Ammon's horn (tissue), 1 donor: ENCODE results near the gene ASPRV1.
A peak's percentile ranks its signal among the peaks of the same experiment; 100 is the strongest.

Experiments used
- DNase-seq: peaks from one replicate; pipeline ENCODE4 v3.0.0-alpha.2; 2016; ENCODE audit warnings: low spot score

Gene ASPRV1

GRCh38 chr2:69988086-69988635, 26.7 kb upstream of the ASPRV1 start:
- no peak for DNase-seq

DNA sequence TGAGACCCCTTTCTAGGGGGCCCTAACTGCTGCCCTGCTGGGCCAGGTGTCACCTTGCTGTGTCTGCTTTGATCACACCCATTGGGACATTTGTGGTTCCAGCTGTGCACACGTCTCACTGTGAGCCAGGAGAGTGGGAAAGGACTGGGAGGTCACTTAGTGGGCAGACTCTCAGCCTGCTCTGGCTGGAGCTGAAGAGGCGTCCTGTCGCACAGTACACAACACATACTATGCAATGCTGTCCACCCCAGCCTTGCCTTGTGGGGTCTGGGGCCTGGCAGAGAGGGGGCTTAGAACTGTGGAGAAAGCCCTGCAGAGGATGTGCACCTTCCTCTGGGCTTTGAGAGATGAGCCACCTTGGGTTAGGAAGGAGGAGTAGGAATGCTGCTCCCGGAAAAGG, 25.3 kb upstream of the ASPRV1 start:
- DNase-seq = no peak

DNA sequence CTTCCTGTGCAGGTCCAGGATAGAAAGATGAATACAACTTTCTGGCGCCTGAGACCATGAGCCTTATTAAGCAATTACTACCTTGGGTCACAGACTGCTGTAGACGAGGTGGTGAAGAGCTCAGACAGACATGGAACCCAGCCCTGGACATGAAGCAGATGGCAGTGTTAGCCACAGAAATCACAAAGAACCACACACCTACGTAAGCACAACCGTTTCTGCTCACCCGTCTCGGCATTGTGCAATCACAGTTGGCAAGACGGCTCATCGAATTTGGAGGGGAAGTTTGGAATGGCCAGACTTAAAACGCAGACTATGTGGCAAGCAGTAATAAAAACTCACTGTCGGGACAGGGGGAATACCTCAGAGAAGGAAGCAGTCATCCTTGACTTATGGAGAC, 24.3 kb upstream of the ASPRV1 start:
- DNase-seq = peak; percentile 71

DNA sequence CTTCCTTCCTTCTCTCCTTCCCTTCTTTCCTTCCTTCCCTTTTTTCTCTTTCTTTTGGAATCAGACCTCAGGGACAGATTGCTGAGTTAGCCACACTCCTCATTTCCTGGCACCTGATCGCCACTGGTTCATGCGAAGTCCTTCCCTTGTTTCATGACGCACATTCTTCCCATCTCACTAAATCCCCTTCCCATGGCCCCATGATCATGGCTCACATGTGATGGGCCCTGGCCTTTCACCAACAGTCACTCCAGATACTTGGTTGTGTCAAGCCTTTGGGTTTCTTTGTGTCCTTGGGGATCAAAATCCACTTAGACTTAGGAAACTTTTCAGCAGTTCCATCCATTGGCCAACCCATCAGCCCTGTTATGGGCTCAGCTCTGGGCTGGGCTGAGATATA, 23.8 kb upstream of the ASPRV1 start:
- DNase-seq = no peak

DNA sequence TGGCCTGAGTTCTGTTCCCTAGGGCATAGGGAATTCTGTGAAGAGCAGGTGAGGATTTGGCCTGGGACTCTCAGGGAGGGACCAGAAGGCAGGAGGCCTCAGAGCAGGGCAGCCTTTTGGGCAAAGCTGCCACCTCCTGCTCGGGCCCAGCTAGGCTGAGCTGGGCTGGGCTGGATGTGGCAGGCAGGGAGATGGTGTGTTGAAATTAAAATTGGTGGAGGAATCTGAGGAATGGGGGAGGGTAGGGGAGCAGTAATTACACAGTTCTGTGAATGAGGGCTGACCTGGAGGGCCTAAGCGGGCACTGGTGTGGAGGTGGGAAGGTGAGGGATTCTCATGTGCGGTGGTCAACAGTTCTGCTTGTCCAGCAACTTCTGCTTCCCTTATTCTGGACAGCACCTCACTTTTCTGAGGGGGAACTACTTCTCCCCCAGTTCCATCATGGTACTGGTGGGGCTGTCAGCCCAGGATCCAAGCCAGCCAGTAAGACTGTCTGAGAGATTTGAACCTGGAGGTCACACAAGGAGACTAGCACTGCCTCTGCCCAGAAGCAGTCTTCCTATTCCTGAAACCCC, 22.0 kb upstream of the ASPRV1 start:
- DNase-seq = no peak

GRCh38 chr2:69979902-69980807, 18.7 kb upstream of the ASPRV1 start:
- DNase-seq = no peak

- no peak for DNase-seq
These were observed 16.6 kb upstream of the ASPRV1 start for GRCh38 chr2:69977906-69978482.

DNA sequence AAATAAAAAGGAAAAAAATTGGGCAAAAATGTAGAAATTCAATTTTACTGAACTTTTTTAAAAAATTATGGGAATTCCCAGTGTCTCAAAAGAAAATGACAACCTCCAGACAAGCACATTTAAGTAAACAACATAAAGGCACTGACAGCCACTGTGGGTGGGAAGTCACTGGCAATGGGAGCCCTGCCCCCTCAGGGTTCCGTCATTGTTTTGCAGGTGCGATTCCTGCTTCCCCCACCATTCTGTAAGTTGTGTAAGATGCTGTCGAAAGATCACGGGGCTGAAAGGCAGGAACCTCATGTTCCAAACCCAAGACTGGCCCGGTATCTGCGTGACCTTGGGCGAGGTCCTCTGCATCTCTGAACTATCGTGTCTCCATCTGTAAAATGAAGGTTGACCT, 15.8 kb upstream of the ASPRV1 start:
- no peak for DNase-seq

- no peak for DNase-seq
These were observed 14.5 kb upstream of the ASPRV1 start for GRCh38 chr2:69975853-69976462.

- DNase-seq = no peak
These were observed 13.9 kb upstream of the ASPRV1 start for GRCh38 chr2:69975136-69975852.

GRCh38 chr2:69973335-69973735, 11.9 kb upstream of the ASPRV1 start:
- DNase-seq = no peak

DNA sequence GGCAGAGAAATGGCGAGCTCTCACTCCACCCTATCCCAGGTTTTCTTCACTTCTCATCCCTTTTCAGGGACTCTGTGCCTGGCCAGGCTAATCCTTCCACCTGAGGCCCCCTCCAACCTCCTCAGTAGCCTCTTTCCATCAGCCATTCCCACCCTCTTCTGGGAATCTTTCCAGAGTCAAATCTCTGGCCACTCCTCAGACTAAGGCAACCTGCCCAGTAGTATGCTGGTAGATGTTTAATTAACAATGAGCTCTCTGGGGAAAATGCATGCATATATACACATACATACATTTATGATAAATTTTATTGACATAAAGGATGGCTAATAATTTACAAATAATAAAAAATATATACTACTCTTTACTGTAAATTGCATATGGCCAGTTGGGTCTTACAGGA, 11.4 kb upstream of the ASPRV1 start:
- no peak for DNase-seq

DNA sequence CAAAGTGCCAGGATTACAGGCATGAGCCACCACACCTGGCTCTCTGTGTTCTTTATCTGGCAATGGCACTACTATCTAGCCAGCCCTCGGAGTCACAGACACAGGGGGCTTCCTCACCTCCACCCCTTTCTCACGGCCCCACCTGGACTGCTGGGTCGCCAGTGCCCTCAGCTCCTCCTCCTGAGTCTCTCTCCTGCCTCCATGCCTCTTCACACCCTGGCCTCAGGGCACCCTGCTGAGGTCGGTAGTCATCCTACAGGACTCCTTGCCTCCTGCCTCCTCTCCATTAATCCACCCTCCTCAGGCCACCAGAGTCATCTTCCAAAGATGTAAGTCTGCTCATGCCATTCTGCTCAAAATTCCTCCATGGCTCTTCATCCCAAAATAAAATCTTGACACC, 8.6 kb upstream of the ASPRV1 start:
- no peak for DNase-seq

DNA sequence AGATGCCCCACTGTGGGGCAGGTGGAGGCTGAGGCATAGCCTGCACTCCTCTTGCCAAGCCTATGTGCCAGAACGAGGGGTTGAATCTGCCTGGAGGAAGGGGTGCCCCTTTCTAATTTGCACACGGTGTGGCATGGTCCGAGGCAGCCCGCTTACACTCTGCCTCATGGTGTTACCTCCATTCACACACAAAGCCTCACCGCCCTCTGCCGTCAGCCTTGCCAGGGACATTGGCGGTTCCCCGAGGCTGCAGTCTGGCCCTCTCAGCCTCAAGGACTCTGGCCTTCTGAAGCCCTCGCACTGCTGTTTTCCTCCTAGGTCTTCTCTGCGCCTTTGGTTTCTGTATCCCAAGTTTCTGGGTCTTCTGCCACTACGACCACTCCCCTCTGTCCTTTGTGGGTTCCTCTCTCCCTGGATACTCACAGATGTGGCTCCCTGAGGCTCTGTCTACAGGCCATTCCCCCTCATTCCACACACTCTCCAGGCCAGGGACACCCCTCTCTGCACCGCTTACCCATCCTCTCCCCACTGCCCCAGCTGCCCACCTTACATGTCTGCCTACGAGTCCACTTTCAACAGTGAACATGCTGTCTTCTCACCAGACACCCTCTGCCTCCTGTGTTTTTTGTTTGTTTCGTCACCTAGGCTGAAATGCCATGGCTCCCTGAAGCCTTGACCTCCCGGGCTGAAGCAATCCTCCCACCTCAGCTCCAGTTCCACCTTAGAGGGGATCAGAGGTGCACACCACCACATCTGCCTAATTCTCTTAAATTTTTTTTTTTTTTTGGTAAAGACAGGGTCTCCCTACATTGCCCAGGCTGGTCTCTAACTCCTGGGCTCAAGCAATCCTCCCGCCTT, 7.9 kb upstream of the ASPRV1 start:
- DNase-seq = no peak

DNA sequence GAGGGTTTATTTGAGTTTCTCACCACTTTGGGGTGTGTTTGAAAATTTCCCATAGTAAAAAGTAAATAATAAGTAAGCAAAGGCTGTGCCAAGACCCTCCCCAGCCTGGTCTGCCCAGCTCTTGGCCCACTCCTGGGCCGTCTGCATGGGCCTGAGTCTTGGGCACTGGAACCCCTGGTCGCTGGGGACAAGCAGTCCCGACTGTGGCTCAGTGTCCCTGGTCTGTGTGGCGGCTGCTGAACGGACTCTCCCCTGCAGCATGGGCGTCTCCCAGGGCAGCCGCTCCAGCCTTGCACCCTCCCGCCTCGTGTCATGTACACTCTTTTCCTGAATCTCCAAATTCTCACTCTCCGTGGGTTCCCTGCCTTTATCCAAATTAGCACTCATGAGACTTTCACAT, 7.2 kb upstream of the ASPRV1 start:
- DNase-seq = no peak

DNA sequence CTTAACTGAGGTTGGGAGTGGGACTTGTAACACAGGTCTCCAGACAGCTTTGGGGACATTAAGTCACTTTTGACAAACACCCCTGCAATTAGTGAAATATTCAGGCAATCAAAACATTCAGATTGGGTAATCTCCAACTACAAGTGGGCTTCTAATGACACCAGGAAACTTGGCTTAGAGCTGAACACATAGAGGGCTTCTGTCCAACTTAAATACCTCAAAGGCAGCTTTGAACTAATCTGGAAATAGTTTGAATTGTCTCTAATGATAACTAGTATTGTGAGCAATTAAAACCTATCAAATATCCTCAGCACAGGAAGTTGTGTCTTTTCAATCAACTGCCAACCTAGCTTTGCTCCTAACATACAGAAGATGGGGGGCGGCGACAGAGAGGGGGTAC, 5.1 kb upstream of the ASPRV1 start:
- no peak for DNase-seq

DNA sequence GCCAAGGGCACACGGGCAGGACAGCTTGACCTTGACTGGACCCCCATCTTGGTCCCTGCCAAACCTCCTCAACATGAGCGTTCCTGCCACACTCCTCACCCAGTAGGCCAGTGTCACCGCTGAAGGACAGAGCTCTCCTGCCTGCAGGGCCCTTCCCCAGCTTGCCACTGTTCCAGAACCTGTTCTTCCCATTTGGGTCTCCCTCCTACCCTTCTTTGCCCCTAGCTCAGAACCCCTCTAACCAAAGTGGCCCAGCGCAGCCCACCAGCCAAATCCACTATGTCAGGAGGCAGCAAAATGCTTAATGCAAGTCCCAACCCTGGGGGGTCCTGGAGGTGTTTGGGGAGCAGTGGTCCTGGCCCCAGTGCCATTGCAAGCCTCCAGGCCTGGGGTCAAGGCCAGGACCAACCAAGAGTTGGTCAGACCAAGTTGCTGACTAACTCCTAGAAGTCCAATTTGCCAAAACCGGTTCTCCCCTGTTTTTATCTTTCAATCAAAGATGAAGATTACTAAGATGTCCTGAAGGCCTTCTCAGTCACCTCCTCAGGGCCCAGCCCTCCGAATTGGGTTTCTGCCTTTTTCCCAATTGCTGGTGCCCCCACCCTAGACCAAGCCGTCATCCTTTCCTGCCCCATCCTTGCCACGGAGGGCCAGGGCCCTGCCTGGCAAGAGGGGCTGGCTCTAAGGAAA, 4.5 kb upstream of the ASPRV1 start:
- no peak for DNase-seq

GRCh38 chr2:69964353-69964841, 3.0 kb upstream of the ASPRV1 start:
- DNase-seq = no peak

- no peak for DNase-seq
These were observed 1.7 kb upstream of the ASPRV1 start for GRCh38 chr2:69962986-69963730.
